Nephron progenitor cell (in vitro differentiated cells): ENCODE data around the gene WEE1.
A peak's percentile ranks its signal among the peaks of the same experiment; 100 is the strongest.

ENCODE experiments used
- DNase-seq: peaks from one replicate; pipeline ENCODE4 v3.0.0; 2021
- H3K27ac Mint-ChIP-seq: 2 replicates; pipeline ENCODE4 v1.8.0; 2021; ENCODE audit warnings: mild to moderate bottlenecking, moderate library complexity, mixed read lengths
- H3K27me3 Mint-ChIP-seq: 2 replicates; pipeline ENCODE4 v1.8.0; 2021; ENCODE audit warnings: mild to moderate bottlenecking, low read depth, mixed read lengths; ENCODE audit not compliant: poor library complexity
- H3K36me3 Mint-ChIP-seq: 2 replicates; pipeline ENCODE4 v1.8.0; 2021; ENCODE audit warnings: low read depth, mixed read lengths
- H3K4me1 Mint-ChIP-seq: 2 replicates; pipeline ENCODE4 v1.8.0; 2021; ENCODE audit warnings: mixed read lengths
- H3K4me3 Mint-ChIP-seq: 2 replicates; pipeline ENCODE4 v1.8.0; 2021; ENCODE audit warnings: mild to moderate bottlenecking, moderate library complexity, mixed read lengths
- H3K9me3 Mint-ChIP-seq: 2 replicates; pipeline ENCODE4 v1.8.0; 2021; ENCODE audit warnings: mild to moderate bottlenecking, moderate library complexity, mixed read lengths
- CTCF ChIP-seq: fragments of 200-600 bp; sonication (generic); IDR thresholded peaks from 2 replicates; pipeline ENCODE4 v1.5.0; 2021; ENCODE audit warnings: antibody characterized with exemption

The WEE1 gene

GRCh38 chr11:9568161-9568853 lies 5.2 kb upstream of the WEE1 start:
- DNase-seq: no peak
- H3K4me1 Mint-ChIP-seq: peaks cover 74% of the 10 kb centered on the region
- peaks cover 3% of the 10 kb centered on the region for H3K27me3 Mint-ChIP-seq
- H3K9me3 Mint-ChIP-seq: no peaks in the 10 kb centered on the region
- no peak for TF ChIP-seq CTCF
- peak overlapping the region; percentile 98 for H3K27ac Mint-ChIP-seq
- H3K36me3 Mint-ChIP-seq: no peaks in the 10 kb centered on the region
- peak overlapping the region; percentile 70 for H3K4me3 Mint-ChIP-seq

GRCh38 chr11:9568854-9569587 lies 4.4 kb upstream of the WEE1 start:
- Mint-ChIP-seq H3K9me3 (no peaks in the 10 kb centered on the region), H3K36me3 (no peaks in the 10 kb centered on the region), H3K27ac (peak overlapping the region; percentile 98), H3K4me3 (peak overlapping the region; percentile 70), H3K4me1 (peaks cover 74% of the 10 kb centered on the region), H3K27me3 (peaks cover 3% of the 10 kb centered on the region)
- TF ChIP-seq CTCF: no peak
- DNase-seq: no peak

- TF ChIP-seq CTCF: no peak
- Mint-ChIP-seq H3K4me1 (peaks cover 73% of the 10 kb centered on the region), H3K27ac (peak overlapping the region; percentile 98), H3K36me3 (no peaks in the 10 kb centered on the region), H3K27me3 (peaks cover 3% of the 10 kb centered on the region), H3K9me3 (no peaks in the 10 kb centered on the region), H3K4me3 (peak overlapping the region; percentile 70)
- DNase-seq: no peak
These were observed 3.8 kb upstream of the WEE1 start for GRCh38 chr11:9569588-9570164.

GRCh38 chr11:9570313-9571025 lies 3.0 kb upstream of the WEE1 start:
- H3K9me3 Mint-ChIP-seq: no peaks in the 10 kb centered on the region
- H3K4me3 Mint-ChIP-seq: peak overlapping the region; percentile 55
- DNase-seq: no peak
- peaks cover 73% of the 10 kb centered on the region for H3K4me1 Mint-ChIP-seq
- peak overlapping the region; percentile 25 for H3K27ac Mint-ChIP-seq
- no peak for TF ChIP-seq CTCF
- H3K27me3 Mint-ChIP-seq: peaks cover 3% of the 10 kb centered on the region
- no peaks in the 10 kb centered on the region for H3K36me3 Mint-ChIP-seq

- Mint-ChIP-seq H3K4me1 (peaks cover 73% of the 10 kb centered on the region), H3K27me3 (peaks cover 3% of the 10 kb centered on the region), H3K4me3 (peak overlapping the region; percentile 82), H3K9me3 (no peaks in the 10 kb centered on the region), H3K36me3 (peaks cover 5% of the 10 kb centered on the region), H3K27ac (no peak overlapping the region)
- TF ChIP-seq CTCF: no peak
- no peak for DNase-seq
These were observed 2.3 kb upstream of the WEE1 start for GRCh38 chr11:9571071-9571762.
